ENCODE results near the gene PIGK.

- TF ChIP-seq REST (tag by site-specific recombination; IDR thresholded peaks at IDR 0.05) (no peak), IKZF3 (tag by site-specific recombination; IDR thresholded peaks at IDR 0.05) (no peak)
- TF ChIP-seq, protein P1, sequence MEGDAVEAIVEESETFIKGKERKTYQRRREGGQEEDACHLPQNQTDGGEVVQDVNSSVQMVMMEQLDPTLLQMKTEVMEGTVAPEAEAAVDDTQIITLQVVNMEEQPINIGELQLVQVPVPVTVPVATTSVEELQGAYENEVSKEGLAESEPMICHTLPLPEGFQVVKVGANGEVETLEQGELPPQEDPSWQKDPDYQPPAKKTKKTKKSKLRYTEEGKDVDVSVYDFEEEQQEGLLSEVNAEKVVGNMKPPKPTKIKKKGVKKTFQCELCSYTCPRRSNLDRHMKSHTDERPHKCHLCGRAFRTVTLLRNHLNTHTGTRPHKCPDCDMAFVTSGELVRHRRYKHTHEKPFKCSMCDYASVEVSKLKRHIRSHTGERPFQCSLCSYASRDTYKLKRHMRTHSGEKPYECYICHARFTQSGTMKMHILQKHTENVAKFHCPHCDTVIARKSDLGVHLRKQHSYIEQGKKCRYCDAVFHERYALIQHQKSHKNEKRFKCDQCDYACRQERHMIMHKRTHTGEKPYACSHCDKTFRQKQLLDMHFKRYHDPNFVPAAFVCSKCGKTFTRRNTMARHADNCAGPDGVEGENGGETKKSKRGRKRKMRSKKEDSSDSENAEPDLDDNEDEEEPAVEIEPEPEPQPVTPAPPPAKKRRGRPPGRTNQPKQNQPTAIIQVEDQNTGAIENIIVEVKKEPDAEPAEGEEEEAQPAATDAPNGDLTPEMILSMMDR (tag by site-specific recombination; IDR thresholded peaks at IDR 0.05): no peak
Measured at GRCh38 chr1:77057994-77058585, 161.1 kb downstream of the PIGK start.
